Panc1 (cell line): ENCODE measurements around the gene CAMK2B. TPM values are rescaled to one million over a fixed set of nuclear protein-coding genes. Genes with fewer than 3 reads are reported as not detected.

ENCODE experiments used
- ATAC-seq: fragments of 200-7000 bp; cut with Tn5 transposase; 2 replicates; pipeline ENCODE4 v1.9.1; 2020; ENCODE audit warnings: mild to moderate bottlenecking, moderate library complexity
- BruUV-seq: library from RNA; stranded (reverse); fragments of 400-500 nt; replicated peaks from 2 replicates; lab custom pipeline; 2021; lab: Mats Ljungman, UMichigan
- CTCF ChIA-PET: fragments of 300-600 bp; sonication (Branson Sonifier 250); formaldehyde crosslinking; loops from one replicate; lab custom pipeline; 2022; ENCODE audit warnings: antibody characterized with exemption; lab: Charles Lee
- POLR2A ChIA-PET: fragments of 300-600 bp; sonication (Branson Sonifier 250); formaldehyde crosslinking; loops from one replicate; lab custom pipeline; 2022; ENCODE audit warnings: antibody characterized with exemption; lab: Charles Lee
- DNase-seq: peaks from one replicate; pipeline ENCODE4 v3.0.0-alpha.2; 2010; ENCODE audit warnings: low read depth, low spot score
- H3K27ac ChIP-seq: 2 replicates; pipeline ENCODE4 v1.5.1; 2011; ENCODE audit warnings: mild to moderate bottlenecking, low read length, inconsistent platforms
- H3K27me3 ChIP-seq: fragments of 200-500 bp; sonication (Bioruptor generic); 2 replicates; pipeline ENCODE4 v1.6.0; 2014; ENCODE audit warnings: low read length, inconsistent platforms; ENCODE audit not compliant: control insufficient read depth, insufficient read depth
- H3K36me3 ChIP-seq: fragments of 200-500 bp; sonication (Bioruptor generic); 2 replicates; pipeline ENCODE4 v1.5.1; 2014; ENCODE audit warnings: inconsistent platforms, mild to moderate bottlenecking, low read length, moderate library complexity; ENCODE audit not compliant: control insufficient read depth, insufficient read depth
- H3K4me1 ChIP-seq: 2 replicates; pipeline ENCODE4 v1.5.1; 2011; ENCODE audit warnings: inconsistent platforms, mild to moderate bottlenecking, low read length, moderate library complexity; ENCODE audit not compliant: control insufficient read depth, insufficient read depth
- H3K4me3 ChIP-seq, 2 experiments: 2 replicates each; pipeline ENCODE4 v1.5.1; 2011 to 2012; ENCODE audit warnings: low read depth in 2 of 2, low read length in 2 of 2, mild to moderate bottlenecking in 2 of 2, inconsistent platforms in 1 of 2, moderate library complexity in 1 of 2
- H3K9me3 ChIP-seq: fragments of 200-500 bp; sonication (Bioruptor generic); 2 replicates; pipeline ENCODE4 v1.5.1; 2014; ENCODE audit warnings: low read depth, mild to moderate bottlenecking, inconsistent platforms, low read length, moderate library complexity; ENCODE audit not compliant: control insufficient read depth, insufficient read depth
- POLR2AphosphoS5 ChIP-seq: IDR thresholded peaks from 2 replicates; pipeline ENCODE4 v1.6.1; 2012; ENCODE audit warnings: mild to moderate bottlenecking, low read depth, low read length, moderate library complexity
- SIN3A ChIP-seq: IDR thresholded peaks from 2 replicates; pipeline ENCODE4 v1.6.1; 2012; ENCODE audit warnings: low read depth, mild to moderate bottlenecking, low read length, moderate library complexity, borderline replicate concordance; ENCODE audit not compliant: insufficient read depth
- TCF7L2 ChIP-seq: IDR thresholded peaks from 2 replicates; pipeline ENCODE4 v1.6.1; 2011; ENCODE audit warnings: mild to moderate bottlenecking, low read depth, low read length, inconsistent platforms
- in situ Hi-C: cut with HindIII; loops from 2 replicates; pipeline ENCODE4 v1.10.0; 2016; ENCODE audit warnings: low sequenced_read_pairs, low pct_unique_long_range_greater_than_20kb
- intact Hi-C: fragments of 100-400 bp; cut with micrococcal nuclease; formaldehyde crosslinking; loops from one replicate; pipeline ENCODE4 v1.10.0; 2022; ENCODE audit not compliant: unreplicated experiment
- total RNA-seq: library from RNA; stranded (reverse); gene quantifications from one replicate; pipeline ENCODE4 v1.2.1, GENCODE V29; 2021; ENCODE audit not compliant: unreplicated experiment
- TF ChIP-seq, protein P1 (sequence below): fragments of 450-650 bp; IDR thresholded peaks from 2 replicates; pipeline ENCODE4 v1.5.1; 2017; ENCODE audit warnings: mild to moderate bottlenecking
- TF ChIP-seq, protein P2 (sequence below), 2 experiments: IDR thresholded peaks; 2 replicates each; pipeline ENCODE4 v1.6.1; 2011 to 2012; ENCODE audit warnings: low read depth in 2 of 2, control low read depth in 1 of 2, low read length in 1 of 2, mild to moderate bottlenecking in 1 of 2, moderate library complexity in 1 of 2; ENCODE audit not compliant: insufficient read depth in 1 of 2

Gene CAMK2B
- total RNA-seq, 1 experiment from 2014 or later = 0.26 TPM

DNA sequence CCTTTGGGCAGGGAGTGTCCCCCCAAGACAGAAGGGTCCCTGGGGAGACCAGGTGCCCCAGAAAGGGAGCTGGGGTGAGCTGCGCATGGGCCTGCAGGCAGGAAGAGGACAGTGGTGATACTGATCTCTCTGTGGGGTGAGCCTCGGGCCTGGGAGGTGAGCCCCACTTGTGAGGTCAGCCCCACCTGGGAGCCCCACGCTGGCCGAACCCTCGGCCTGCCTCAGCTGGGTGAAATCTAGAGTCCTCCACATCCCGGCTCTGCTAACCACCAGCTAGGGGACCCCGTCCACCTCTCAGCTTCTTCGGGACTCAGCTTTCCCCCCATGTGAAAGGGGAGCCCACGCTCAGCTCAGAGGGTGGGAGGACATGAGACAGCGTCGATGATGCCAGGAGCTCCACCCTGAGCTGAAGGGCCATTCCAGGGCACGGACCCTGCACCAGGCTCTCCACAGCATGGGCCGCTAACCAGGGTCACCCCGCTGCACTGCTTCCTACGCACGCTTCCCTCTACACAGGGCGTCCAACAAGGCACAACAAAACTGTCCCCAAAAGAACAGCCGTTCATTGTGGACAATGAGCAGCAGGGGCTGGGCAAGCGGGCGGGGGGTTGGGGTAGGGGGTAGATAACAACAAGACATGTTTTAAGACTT, 48.7 kb downstream of the CAMK2B start:
- H3K27ac ChIP-seq = no peak overlapping the region
- CTCF ChIA-PET = interaction anchor here (0.7 kb wide), 1 partner anchor 44 kb away, joined by 3 read pairs; no protein-coding TSS in a partner anchor
- H3K27me3 ChIP-seq = no peaks in the 10 kb centered on the region
- intact Hi-C loops (no loop called here), in situ Hi-C loops (no loop called here)
- TF ChIP-seq TCF7L2 = no peak
- TF ChIP-seq POLR2AphosphoS5 = no peak
- TF ChIP-seq, protein P1, sequence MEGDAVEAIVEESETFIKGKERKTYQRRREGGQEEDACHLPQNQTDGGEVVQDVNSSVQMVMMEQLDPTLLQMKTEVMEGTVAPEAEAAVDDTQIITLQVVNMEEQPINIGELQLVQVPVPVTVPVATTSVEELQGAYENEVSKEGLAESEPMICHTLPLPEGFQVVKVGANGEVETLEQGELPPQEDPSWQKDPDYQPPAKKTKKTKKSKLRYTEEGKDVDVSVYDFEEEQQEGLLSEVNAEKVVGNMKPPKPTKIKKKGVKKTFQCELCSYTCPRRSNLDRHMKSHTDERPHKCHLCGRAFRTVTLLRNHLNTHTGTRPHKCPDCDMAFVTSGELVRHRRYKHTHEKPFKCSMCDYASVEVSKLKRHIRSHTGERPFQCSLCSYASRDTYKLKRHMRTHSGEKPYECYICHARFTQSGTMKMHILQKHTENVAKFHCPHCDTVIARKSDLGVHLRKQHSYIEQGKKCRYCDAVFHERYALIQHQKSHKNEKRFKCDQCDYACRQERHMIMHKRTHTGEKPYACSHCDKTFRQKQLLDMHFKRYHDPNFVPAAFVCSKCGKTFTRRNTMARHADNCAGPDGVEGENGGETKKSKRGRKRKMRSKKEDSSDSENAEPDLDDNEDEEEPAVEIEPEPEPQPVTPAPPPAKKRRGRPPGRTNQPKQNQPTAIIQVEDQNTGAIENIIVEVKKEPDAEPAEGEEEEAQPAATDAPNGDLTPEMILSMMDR = no peak
- no peak for TF ChIP-seq SIN3A
- TF ChIP-seq, protein P2, sequence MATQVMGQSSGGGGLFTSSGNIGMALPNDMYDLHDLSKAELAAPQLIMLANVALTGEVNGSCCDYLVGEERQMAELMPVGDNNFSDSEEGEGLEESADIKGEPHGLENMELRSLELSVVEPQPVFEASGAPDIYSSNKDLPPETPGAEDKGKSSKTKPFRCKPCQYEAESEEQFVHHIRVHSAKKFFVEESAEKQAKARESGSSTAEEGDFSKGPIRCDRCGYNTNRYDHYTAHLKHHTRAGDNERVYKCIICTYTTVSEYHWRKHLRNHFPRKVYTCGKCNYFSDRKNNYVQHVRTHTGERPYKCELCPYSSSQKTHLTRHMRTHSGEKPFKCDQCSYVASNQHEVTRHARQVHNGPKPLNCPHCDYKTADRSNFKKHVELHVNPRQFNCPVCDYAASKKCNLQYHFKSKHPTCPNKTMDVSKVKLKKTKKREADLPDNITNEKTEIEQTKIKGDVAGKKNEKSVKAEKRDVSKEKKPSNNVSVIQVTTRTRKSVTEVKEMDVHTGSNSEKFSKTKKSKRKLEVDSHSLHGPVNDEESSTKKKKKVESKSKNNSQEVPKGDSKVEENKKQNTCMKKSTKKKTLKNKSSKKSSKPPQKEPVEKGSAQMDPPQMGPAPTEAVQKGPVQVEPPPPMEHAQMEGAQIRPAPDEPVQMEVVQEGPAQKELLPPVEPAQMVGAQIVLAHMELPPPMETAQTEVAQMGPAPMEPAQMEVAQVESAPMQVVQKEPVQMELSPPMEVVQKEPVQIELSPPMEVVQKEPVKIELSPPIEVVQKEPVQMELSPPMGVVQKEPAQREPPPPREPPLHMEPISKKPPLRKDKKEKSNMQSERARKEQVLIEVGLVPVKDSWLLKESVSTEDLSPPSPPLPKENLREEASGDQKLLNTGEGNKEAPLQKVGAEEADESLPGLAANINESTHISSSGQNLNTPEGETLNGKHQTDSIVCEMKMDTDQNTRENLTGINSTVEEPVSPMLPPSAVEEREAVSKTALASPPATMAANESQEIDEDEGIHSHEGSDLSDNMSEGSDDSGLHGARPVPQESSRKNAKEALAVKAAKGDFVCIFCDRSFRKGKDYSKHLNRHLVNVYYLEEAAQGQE (IDR thresholded peaks at IDR 0.05; ENCODE audit: insufficient read depth in 1 of 2, low read depth in 2 of 2, low read length in 1 of 2) = no peak
- DNase-seq (no peak), ATAC-seq (no peak)
- no TSS peak for BruUV-seq
- H3K36me3 ChIP-seq = no peaks in the 10 kb centered on the region
- H3K9me3 ChIP-seq = no peaks in the 10 kb centered on the region
- no peak overlapping the region for H3K4me3 ChIP-seq
- no peaks in the 10 kb centered on the region for H3K4me1 ChIP-seq
- POLR2A ChIA-PET = no interaction called here

DNA sequence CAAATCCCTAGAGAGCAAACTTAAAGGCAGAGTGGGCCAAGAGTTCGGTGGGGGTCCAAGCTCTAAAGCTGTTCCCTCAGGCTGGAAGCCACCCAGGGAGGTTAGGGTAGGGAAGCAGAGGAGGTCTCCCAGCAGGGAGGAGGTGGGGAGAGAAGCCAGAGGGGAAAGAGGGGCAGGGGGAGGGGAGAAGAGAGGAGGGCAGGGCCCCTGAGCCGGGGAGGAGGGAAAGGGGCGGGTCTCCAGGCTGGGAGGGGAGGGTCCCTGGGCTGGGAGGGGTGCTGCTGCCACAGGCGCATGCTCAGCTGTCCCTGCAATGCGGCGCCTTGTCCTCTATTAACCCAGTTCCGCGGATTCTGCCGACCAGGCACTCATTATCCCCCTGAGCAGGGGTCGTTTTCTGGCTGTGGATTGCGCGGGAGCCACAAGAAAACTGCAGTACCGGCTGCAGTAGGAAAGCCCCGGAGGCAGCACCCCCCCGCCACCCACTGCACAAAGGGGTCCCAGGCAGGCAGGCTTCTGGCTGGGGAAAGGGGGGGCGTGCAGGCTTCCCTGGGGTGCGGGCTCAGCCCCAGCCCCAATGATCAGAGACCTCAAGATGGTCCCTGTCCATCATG, 49.3 kb downstream of the CAMK2B start:
- Histone ChIP-seq H3K9me3 (no peaks in the 10 kb centered on the region), H3K4me1 (no peaks in the 10 kb centered on the region), H3K4me3 (no peak overlapping the region), H3K27ac (no peak overlapping the region), H3K27me3 (no peaks in the 10 kb centered on the region), H3K36me3 (no peaks in the 10 kb centered on the region)
- no peak for ATAC-seq
- BruUV-seq = no TSS peak
- no peak for DNase-seq
- in situ Hi-C loops = no loop called here
- ChIA-PET CTCF (interaction anchor here (0.7 kb wide), 2 partner anchors 17 to 43 kb away, joined by 3 to 17 read pairs; no protein-coding TSS in a partner anchor), POLR2A (no interaction called here)
- TF ChIP-seq, protein P1 = no peak
- intact Hi-C loops = no loop called here
